ENCODE measurements around the gene MLF2.
"Not testable (repeated sequence)": the region's sequence is repeated elsewhere in the genome, so short reads cannot be mapped to it uniquely, and the experiment has no call there.

GRCh38 chr12:6742080-6742479 lies 10.9 kb downstream of the MLF2 start:
- TF ChIP-seq, protein P1, sequence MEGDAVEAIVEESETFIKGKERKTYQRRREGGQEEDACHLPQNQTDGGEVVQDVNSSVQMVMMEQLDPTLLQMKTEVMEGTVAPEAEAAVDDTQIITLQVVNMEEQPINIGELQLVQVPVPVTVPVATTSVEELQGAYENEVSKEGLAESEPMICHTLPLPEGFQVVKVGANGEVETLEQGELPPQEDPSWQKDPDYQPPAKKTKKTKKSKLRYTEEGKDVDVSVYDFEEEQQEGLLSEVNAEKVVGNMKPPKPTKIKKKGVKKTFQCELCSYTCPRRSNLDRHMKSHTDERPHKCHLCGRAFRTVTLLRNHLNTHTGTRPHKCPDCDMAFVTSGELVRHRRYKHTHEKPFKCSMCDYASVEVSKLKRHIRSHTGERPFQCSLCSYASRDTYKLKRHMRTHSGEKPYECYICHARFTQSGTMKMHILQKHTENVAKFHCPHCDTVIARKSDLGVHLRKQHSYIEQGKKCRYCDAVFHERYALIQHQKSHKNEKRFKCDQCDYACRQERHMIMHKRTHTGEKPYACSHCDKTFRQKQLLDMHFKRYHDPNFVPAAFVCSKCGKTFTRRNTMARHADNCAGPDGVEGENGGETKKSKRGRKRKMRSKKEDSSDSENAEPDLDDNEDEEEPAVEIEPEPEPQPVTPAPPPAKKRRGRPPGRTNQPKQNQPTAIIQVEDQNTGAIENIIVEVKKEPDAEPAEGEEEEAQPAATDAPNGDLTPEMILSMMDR (IDR thresholded peaks at IDR 0.05; ENCODE audit: poor library complexity, severe bottlenecking), result not testable (repeated sequence)
- TF ChIP-seq EP300 (conservative IDR thresholded peaks at IDR 0.05; ENCODE audit: poor library complexity, severe bottlenecking); TAF1 (IDR thresholded peaks at IDR 0.05; ENCODE audit: low read depth); EZH2 (IDR thresholded peaks at IDR 0.05; ENCODE audit: borderline replicate concordance, insufficient read depth, low read length, poor library complexity, severe bottlenecking); POLR2AphosphoS5 (IDR thresholded peaks at IDR 0.05); MXI1 (conservative IDR thresholded peaks at IDR 0.05; ENCODE audit: poor library complexity, severe bottlenecking): not testable (repeated sequence)
- TF ChIP-seq, protein P2, sequence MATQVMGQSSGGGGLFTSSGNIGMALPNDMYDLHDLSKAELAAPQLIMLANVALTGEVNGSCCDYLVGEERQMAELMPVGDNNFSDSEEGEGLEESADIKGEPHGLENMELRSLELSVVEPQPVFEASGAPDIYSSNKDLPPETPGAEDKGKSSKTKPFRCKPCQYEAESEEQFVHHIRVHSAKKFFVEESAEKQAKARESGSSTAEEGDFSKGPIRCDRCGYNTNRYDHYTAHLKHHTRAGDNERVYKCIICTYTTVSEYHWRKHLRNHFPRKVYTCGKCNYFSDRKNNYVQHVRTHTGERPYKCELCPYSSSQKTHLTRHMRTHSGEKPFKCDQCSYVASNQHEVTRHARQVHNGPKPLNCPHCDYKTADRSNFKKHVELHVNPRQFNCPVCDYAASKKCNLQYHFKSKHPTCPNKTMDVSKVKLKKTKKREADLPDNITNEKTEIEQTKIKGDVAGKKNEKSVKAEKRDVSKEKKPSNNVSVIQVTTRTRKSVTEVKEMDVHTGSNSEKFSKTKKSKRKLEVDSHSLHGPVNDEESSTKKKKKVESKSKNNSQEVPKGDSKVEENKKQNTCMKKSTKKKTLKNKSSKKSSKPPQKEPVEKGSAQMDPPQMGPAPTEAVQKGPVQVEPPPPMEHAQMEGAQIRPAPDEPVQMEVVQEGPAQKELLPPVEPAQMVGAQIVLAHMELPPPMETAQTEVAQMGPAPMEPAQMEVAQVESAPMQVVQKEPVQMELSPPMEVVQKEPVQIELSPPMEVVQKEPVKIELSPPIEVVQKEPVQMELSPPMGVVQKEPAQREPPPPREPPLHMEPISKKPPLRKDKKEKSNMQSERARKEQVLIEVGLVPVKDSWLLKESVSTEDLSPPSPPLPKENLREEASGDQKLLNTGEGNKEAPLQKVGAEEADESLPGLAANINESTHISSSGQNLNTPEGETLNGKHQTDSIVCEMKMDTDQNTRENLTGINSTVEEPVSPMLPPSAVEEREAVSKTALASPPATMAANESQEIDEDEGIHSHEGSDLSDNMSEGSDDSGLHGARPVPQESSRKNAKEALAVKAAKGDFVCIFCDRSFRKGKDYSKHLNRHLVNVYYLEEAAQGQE (IDR thresholded peaks at IDR 0.05; ENCODE audit: borderline replicate concordance), result not testable (repeated sequence)
